Loucy (cell line): Measurements from ENCODE around the gene OVCH2.

ENCODE experiments used
- H2AFZ ChIP-seq: fragments of 200-600 bp; sonication (generic); 2 replicates; pipeline ENCODE4 v1.6.0; 2016; ENCODE audit warnings: antibody characterized with exemption, mild to moderate bottlenecking, low read length, moderate library complexity
- H3F3A ChIP-seq: fragments of 200-600 bp; 2 replicates; pipeline ENCODE4 v1.6.0; 2016; ENCODE audit warnings: antibody characterized with exemption, low read depth, mild to moderate bottlenecking
- H3K27me3 ChIP-seq: fragments of 200-600 bp; sonication (generic); 2 replicates; pipeline ENCODE4 v1.6.1; 2014; ENCODE audit warnings: low read length, mild to moderate bottlenecking; ENCODE audit not compliant: insufficient read depth, poor library complexity, severe bottlenecking
- H3K36me3 ChIP-seq: fragments of 200-600 bp; sonication (generic); 2 replicates; pipeline ENCODE4 v1.6.1; 2016; ENCODE audit warnings: low read length; ENCODE audit not compliant: insufficient read depth
- H3K4me1 ChIP-seq: fragments of 200-600 bp; sonication (generic); 2 replicates; pipeline ENCODE4 v1.5.1; 2014; ENCODE audit warnings: low read length, mild to moderate bottlenecking; ENCODE audit not compliant: insufficient read depth, poor library complexity, severe bottlenecking
- H3K4me2 ChIP-seq: fragments of 200-600 bp; sonication (generic); 2 replicates; pipeline ENCODE4 v1.6.0; 2014; ENCODE audit warnings: antibody characterized with exemption, low read length, low read depth, mild to moderate bottlenecking; ENCODE audit not compliant: poor library complexity, severe bottlenecking
- H3K4me3 ChIP-seq: fragments of 200-600 bp; sonication (generic); 2 replicates; pipeline ENCODE4 v1.5.1; 2014; ENCODE audit warnings: low read length, mild to moderate bottlenecking, mixed read lengths; ENCODE audit not compliant: poor library complexity, severe bottlenecking
- H3K79me2 ChIP-seq: fragments of 200-600 bp; sonication (generic); 2 replicates; pipeline ENCODE4 v1.6.1; 2014; ENCODE audit warnings: low read length; ENCODE audit not compliant: insufficient read depth
- H3K9ac ChIP-seq: fragments of 200-600 bp; sonication (generic); 2 replicates; pipeline ENCODE4 v1.6.0; 2014; ENCODE audit warnings: mild to moderate bottlenecking, low read depth, low read length, moderate library complexity; ENCODE audit not compliant: poor library complexity, severe bottlenecking
- H3K9me2 ChIP-seq: fragments of 200-600 bp; sonication (generic); replicated peaks from 2 replicates; pipeline ENCODE4 v1.6.1; 2016; ENCODE audit warnings: low read depth, low read length, mixed read lengths
- H3K9me3 ChIP-seq: fragments of 200-600 bp; sonication (generic); 2 replicates; pipeline ENCODE4 v1.6.1; 2014; ENCODE audit warnings: mild to moderate bottlenecking, antibody characterized with exemption, low read length, low read depth; ENCODE audit not compliant: insufficient read depth
- H4K20me1 ChIP-seq: fragments of 200-600 bp; sonication (generic); 2 replicates; pipeline ENCODE4 v1.6.0; 2014; ENCODE audit warnings: antibody characterized with exemption, low read length, mild to moderate bottlenecking; ENCODE audit not compliant: insufficient read depth, poor library complexity, severe bottlenecking
- CTCF ChIP-seq: fragments of 200-600 bp; sonication (generic); conservative IDR thresholded peaks from 2 replicates; pipeline ENCODE4 v1.5.1; 2014; ENCODE audit warnings: mild to moderate bottlenecking, antibody characterized with exemption, low read length
- EZH2phosphoT487 ChIP-seq: fragments of 200-600 bp; IDR thresholded peaks from 2 replicates; pipeline ENCODE4 v1.6.1; 2018; ENCODE audit warnings: antibody characterized with exemption, mild to moderate bottlenecking, moderate library complexity, borderline replicate concordance

The OVCH2 gene

GRCh38 chr11:7639643-7640025, 66.6 kb downstream of the OVCH2 start:
- H3K27me3 ChIP-seq: peaks cover 9% of the 10 kb centered on the region
- no peak overlapping the region for H3K4me3 ChIP-seq
- no peaks in the 10 kb centered on the region for H3K79me2 ChIP-seq

More at GRCh38 chr11:7639643-7640025, 66.6 kb downstream of the OVCH2 start:
- no peaks in the 10 kb centered on the region for H3F3A ChIP-seq
- no peak overlapping the region for H3K9ac ChIP-seq
- H3K4me1 ChIP-seq: no peaks in the 10 kb centered on the region
- no peaks in the 10 kb centered on the region for H3K9me2 ChIP-seq
- TF ChIP-seq CTCF: no peak
- TF ChIP-seq EZH2phosphoT487: no peak
- no peaks in the 10 kb centered on the region for H4K20me1 ChIP-seq
- no peak overlapping the region for H2AFZ ChIP-seq
- H3K4me2 ChIP-seq: no peak overlapping the region
- no peaks in the 10 kb centered on the region for H3K36me3 ChIP-seq
- H3K9me3 ChIP-seq: no peaks in the 10 kb centered on the region
